ENCODE data around the gene ABHD16A. TPM values are rescaled to one million over a fixed set of nuclear protein-coding genes. Genes with fewer than 3 reads are reported as not detected.

The ABHD16A gene
- total and polyA plus RNA-seq, 10 of the 15 experiments (the other 5 are each of a cell fraction or from before 2014, with no cell fraction given), result 7.5 to 43.0 (median 32.9) TPM

DNA sequence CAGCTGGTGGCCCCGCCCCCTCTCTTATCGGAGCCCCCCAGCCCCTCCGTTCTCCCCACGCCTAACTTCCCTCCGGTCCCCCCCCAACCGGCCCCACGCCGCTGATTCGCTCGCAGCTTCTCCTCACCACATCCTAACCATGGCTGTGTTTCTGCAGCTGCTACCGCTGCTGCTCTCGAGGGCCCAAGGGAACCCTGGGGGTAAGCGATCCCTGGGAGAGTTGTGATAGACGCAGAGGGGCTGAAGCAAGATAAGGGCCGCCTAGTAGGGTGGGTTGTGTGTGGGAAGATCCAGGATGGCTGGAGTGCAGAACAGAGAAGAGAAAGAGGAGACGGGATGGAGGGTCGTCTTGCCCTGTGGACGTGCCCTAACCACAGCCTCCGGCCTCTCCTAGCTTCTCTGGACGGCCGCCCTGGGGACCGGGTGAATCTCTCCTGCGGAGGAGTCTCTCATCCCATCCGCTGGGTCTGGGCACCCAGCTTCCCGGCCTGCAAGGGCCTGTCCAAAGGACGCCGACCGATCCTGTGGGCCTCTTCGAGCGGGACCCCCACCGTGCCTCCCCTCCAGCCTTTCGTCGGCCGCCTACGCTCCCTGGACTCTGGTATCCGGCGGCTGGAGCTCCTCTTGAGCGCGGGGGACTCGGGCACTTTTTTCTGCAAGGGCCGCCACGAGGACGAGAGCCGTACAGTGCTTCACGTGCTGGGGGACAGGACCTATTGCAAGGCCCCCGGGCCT, 20.3 kb upstream of the ABHD16A start, which contains the start of gene MPIG6B:
Gene MPIG6B (plus strand): TSS at position 129 of the 735 bp plus-strand sequence. CDS start 11 bp downstream, at position 140.
- H3K27ac ChIP-seq (ENCODE audit: control insufficient read depth, insufficient read depth), result no peak within 1 kb of the TSS
- no peak within 1 kb of the TSS for H3K4me3 ChIP-seq
- H3K9ac ChIP-seq (ENCODE audit: control insufficient read depth, insufficient read depth, low read length), result no peak within 1 kb of the TSS
- no TSS peak for BruUV-seq (replicated peaks)
- FAIRE-seq, result no peak
- H3K36me3 ChIP-seq (ENCODE audit: control insufficient read depth in 2 of 2, insufficient read depth in 2 of 2, low read length in 1 of 2), result no peaks in the 10 kb centered on the region; a peak in 2 of 4 replicates
- CTCF ChIA-PET, result interaction anchor here (1.2 to 2.8 kb wide), 2 partner anchors 9 to 47 kb away, joined by 5 to 12 read pairs; no protein-coding TSS in a partner anchor
- RAD21 ChIA-PET (ENCODE audit: unreplicated experiment), result interaction anchor here (1.5 kb wide), 1 partner anchor 46 kb away, joined by 3 read pairs; no protein-coding TSS in a partner anchor
- peaks cover 15% of the 10 kb centered on the region for H3K4me1 ChIP-seq (ENCODE audit: control insufficient read depth, insufficient read depth, low read length)
- H3K79me2 ChIP-seq (ENCODE audit: control insufficient read depth, insufficient read depth, low read length), result no peaks in the 10 kb centered on the region
- no peak for DNase-seq (ENCODE audit: low read depth, low spot score)
- no peak for TF ChIP-seq SMAD1 (IDR thresholded peaks at IDR 0.05; ENCODE audit: low read depth, partially characterized antibody)
- no peak for TF ChIP-seq WRNIP1 (IDR thresholded peaks at IDR 0.05; ENCODE audit: borderline replicate concordance, low read depth, low read length)
- TF ChIP-seq, protein P1, sequence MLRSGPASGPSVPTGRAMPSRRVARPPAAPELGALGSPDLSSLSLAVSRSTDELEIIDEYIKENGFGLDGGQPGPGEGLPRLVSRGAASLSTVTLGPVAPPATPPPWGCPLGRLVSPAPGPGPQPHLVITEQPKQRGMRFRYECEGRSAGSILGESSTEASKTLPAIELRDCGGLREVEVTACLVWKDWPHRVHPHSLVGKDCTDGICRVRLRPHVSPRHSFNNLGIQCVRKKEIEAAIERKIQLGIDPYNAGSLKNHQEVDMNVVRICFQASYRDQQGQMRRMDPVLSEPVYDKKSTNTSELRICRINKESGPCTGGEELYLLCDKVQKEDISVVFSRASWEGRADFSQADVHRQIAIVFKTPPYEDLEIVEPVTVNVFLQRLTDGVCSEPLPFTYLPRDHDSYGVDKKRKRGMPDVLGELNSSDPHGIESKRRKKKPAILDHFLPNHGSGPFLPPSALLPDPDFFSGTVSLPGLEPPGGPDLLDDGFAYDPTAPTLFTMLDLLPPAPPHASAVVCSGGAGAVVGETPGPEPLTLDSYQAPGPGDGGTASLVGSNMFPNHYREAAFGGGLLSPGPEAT (IDR thresholded peaks at IDR 0.05; ENCODE audit: low read depth), result no peak
- no peak for TF ChIP-seq ZNF274 (IDR thresholded peaks at IDR 0.05; ENCODE audit: insufficient read depth, insufficient read length)
- TF ChIP-seq HCFC1 (IDR thresholded peaks at IDR 0.05; ENCODE audit: low read length), result no peak
- no peak for TF ChIP-seq HDAC6 (IDR thresholded peaks at IDR 0.05; ENCODE audit: unreplicated experiment)
- TF ChIP-seq SRF (IDR thresholded peaks at IDR 0.05; ENCODE audit: low read depth in 2 of 2, low read length in 2 of 2), result no peak
- no peak for TF ChIP-seq RUNX3 (IDR thresholded peaks at IDR 0.05; ENCODE audit: low read length)
- TF ChIP-seq NFYA (IDR thresholded peaks at IDR 0.05; ENCODE audit: borderline replicate concordance, low read depth, low read length), result no peak
- TF ChIP-seq, protein P2, sequence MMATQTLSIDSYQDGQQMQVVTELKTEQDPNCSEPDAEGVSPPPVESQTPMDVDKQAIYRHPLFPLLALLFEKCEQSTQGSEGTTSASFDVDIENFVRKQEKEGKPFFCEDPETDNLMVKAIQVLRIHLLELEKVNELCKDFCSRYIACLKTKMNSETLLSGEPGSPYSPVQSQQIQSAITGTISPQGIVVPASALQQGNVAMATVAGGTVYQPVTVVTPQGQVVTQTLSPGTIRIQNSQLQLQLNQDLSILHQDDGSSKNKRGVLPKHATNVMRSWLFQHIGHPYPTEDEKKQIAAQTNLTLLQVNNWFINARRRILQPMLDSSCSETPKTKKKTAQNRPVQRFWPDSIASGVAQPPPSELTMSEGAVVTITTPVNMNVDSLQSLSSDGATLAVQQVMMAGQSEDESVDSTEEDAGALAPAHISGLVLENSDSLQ (IDR thresholded peaks at IDR 0.05), result no peak
- TF ChIP-seq CBX3 (IDR thresholded peaks at IDR 0.05; ENCODE audit: borderline replicate concordance, low read depth), result no peak
- TF ChIP-seq, protein P3, sequence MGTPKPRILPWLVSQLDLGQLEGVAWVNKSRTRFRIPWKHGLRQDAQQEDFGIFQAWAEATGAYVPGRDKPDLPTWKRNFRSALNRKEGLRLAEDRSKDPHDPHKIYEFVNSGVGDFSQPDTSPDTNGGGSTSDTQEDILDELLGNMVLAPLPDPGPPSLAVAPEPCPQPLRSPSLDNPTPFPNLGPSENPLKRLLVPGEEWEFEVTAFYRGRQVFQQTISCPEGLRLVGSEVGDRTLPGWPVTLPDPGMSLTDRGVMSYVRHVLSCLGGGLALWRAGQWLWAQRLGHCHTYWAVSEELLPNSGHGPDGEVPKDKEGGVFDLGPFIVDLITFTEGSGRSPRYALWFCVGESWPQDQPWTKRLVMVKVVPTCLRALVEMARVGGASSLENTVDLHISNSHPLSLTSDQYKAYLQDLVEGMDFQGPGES (IDR thresholded peaks at IDR 0.05), result no peak
- TF ChIP-seq POLR2AphosphoS2 (IDR thresholded peaks at IDR 0.05; ENCODE audit: low read depth, low read length), result no peak
- no peak for TF ChIP-seq POU2F2 (IDR thresholded peaks at IDR 0.05; ENCODE audit: borderline replicate concordance, low read depth, low read length)
- no peak for TF ChIP-seq RB1 (IDR thresholded peaks at IDR 0.05; ENCODE audit: borderline replicate concordance)
- TF ChIP-seq ATF7 (IDR thresholded peaks at IDR 0.05; ENCODE audit: low read depth), result no peak
- TF ChIP-seq ASH2L (IDR thresholded peaks at IDR 0.05; ENCODE audit: borderline replicate concordance, low read depth), result no peak
- POLR2A ChIA-PET, result interaction anchor here (0.6 to 1.1 kb wide), 2 partner anchors 72 to 675 kb away, joined by 4 to 7 read pairs; partner anchors contain the start of gene BAG6
- SMC1A ChIA-PET (ENCODE audit: uncharacterized antibody, unreplicated experiment), result interaction anchor here (0.7 to 2.0 kb wide), 5 partner anchors 8 to 47 kb away, joined by 3 to 7 read pairs (median 5); partner anchors contain the start of genes LY6G6D and LY6G6F
- H3K9me3 ChIP-seq (replicated peaks; ENCODE audit: control insufficient read depth, insufficient read depth, low read length), result no peaks in the 10 kb centered on the region
- WGBS (ENCODE audit: insufficient coverage, insufficient replicate concordance, low lambda C conversion rate, missing lambda C conversion rate), result 76% methylated on average over 32 of the region's 46 CpGs
- H4K20me1 ChIP-seq (ENCODE audit: control insufficient read depth, insufficient read depth), result no peaks in the 10 kb centered on the region
- no peak within 1 kb of the TSS for H2AFZ ChIP-seq (ENCODE audit: control insufficient read depth, low read depth, low read length)
- in situ Hi-C loops (cut with MboI), result no loop called here
- no peak for ATAC-seq
- intact Hi-C loops (cut with micrococcal nuclease; ENCODE audit: unreplicated experiment), result no loop called here
- no peaks in the 10 kb centered on the region; a peak in 1 of 4 replicates for H3K27me3 ChIP-seq (replicated peaks in 1 of 2; ENCODE audit: control insufficient read depth in 2 of 2, insufficient read depth in 2 of 2, low read length in 1 of 2)
- no peak within 1 kb of the TSS for H3K4me2 ChIP-seq (ENCODE audit: control insufficient read depth, insufficient read depth)
